ENCODE data around the gene IFITM5.

Gene IFITM5

GRCh38 chr11:283405-284104 lies 15.8 kb downstream of the IFITM5 start:
- no peak for DNase-seq (ENCODE audit: low spot score)

- no peak for DNase-seq (ENCODE audit: low spot score)
Observed at GRCh38 chr11:282630-283360, 16.5 kb downstream of the IFITM5 start.

GRCh38 chr11:282171-282570 lies 17.2 kb downstream of the IFITM5 start:
- DNase-seq (ENCODE audit: low spot score), result no peak

DNA sequence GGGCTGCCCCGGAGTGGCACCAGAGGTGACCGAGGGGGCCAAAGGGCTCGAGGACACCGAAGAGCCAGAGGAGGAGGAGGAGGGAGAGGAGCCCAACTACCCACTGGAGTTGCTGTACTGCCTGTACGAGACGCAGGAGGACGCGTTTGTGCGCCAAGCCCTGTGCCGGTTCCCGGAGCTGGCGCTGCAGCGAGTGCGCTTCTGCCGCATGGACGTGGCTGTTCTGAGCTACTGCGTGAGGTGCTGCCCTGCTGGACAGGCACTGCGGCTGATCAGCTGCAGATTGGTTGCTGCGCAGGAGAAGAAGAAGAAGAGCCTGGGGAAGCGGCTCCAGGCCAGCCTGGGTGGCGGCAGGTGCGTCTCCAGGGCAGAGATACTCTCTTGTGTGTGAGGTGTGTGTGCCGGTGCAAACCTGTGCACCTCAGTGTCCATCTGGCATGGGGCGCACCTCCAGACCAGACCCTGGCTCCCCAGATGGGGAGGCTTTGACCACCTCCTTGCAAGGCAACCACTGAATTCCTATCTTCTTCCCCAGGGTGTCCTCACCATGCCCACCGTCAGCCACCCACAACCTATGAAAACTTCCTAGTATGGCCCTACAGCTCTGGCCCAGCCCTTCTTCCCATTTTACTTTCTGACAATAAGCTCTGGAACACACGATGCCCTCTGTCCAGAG lies 17.7 kb downstream of the IFITM5 start:
- no peak for DNase-seq (ENCODE audit: low spot score)

GRCh38 chr11:280706-281485 lies 18.4 kb downstream of the IFITM5 start:
- no peak for DNase-seq (ENCODE audit: low spot score)

- DNase-seq (ENCODE audit: low spot score), result no peak
Observed at GRCh38 chr11:279966-280705, 19.2 kb downstream of the IFITM5 start.

GRCh38 chr11:279040-279965 lies 20.0 kb downstream of the IFITM5 start:
- no peak for DNase-seq (ENCODE audit: low spot score)

- no peak for DNase-seq (ENCODE audit: low spot score)
Observed at GRCh38 chr11:278001-278951, 21.1 kb downstream of the IFITM5 start, which contains the start of gene NLRP6. TSS of gene NLRP6 (plus strand) at chr11:278407. CDS start at chr11:278570, 163 bp downstream.

DNA sequence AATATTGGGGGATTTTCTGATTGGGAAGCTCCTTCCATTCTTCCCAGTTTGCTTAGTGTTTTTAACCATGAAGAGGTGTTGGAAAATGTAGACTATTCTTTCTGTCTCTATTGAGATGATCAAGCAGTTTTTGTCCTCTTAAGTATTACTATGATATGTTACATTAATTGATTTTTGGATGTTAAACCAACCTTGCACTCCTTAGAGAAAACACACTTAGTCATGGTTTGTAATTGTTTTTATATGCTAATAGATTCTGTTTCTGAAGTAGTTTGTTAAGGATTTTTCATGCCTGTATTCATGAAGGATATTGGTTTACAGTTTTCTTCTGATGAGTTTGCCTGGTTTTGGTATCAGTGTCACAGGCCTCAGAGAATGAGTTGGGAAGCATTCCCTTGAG lies 23.1 kb downstream of the IFITM5 start:
- DNase-seq (ENCODE audit: low spot score), result no peak

DNA sequence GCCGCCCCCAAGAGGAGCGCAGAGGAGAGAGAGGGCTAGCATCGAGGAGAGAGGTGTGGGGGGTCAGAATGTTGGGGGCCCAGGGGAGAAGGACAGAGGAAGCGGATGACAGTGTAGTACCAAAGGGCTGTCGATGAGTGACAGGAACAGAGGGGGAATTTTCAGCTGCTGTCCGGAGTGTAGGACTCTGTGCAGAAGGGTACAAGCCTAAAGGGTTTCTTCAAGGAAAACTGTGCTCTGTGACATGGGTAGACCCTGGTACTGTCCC lies 26.5 kb downstream of the IFITM5 start:
- no peak for DNase-seq (ENCODE audit: low spot score)

- no peak for DNase-seq (ENCODE audit: low spot score)
Observed at GRCh38 chr11:272195-272930, 27.0 kb downstream of the IFITM5 start.

DNA sequence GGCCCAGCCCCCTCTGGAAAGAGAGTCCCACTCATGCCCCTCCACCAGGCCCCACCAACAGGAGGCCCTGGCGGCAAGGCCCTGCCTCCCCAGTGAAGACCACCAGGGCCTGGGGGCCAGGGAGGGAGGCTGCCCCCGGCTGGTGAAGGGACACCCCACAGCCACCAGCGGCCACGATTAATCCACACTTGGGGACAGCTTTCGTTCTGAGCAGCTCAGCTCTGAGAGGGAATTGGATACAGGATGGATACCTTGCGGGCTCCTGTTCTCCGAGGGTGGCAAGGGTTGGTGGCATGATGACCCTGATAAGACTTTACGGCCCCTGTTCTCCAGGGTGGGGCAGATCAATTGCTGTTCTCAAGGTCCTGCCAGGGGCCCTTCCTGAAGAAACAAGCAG lies 28.0 kb downstream of the IFITM5 start:
- no peak for DNase-seq (ENCODE audit: low spot score)

GRCh38 chr11:270451-271318 lies 28.6 kb downstream of the IFITM5 start:
- DNase-seq (ENCODE audit: low spot score), result no peak

DNA sequence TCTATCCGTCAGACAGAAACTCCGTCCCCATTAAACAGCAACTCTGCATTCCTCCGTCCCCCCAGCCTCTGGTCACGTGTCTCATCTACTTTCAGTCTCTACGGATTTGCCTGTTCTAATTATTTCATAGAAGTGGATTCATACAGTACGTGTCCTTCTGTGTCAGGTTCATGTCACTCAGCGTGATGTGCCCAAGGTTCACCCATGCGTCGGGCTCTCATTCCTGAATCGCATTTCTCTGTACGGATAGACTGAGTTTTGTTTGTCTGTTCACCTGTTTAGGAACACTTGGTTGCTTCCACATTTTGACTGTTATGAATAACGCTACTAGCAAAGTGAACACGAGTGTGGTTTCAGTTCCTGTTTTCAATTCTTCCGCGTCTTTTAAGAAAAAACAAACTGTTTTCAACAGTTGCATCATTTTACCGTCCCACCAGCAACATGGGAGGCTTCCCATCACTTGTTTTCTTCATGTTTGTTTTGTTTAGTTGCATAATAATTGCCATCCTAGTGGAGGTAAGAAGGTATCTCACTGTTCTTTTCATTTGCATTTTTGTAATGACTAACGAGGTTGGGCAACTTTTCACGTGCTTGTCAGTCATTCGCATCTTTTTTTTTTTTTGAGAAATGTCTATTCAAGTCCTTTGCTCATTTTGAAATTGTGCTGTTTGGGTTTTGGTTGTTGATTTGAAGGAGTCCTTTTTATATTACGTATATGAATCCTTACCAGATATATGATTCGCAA lies 30.0 kb downstream of the IFITM5 start:
- peak; percentile 62 for DNase-seq (ENCODE audit: low spot score)

DNA sequence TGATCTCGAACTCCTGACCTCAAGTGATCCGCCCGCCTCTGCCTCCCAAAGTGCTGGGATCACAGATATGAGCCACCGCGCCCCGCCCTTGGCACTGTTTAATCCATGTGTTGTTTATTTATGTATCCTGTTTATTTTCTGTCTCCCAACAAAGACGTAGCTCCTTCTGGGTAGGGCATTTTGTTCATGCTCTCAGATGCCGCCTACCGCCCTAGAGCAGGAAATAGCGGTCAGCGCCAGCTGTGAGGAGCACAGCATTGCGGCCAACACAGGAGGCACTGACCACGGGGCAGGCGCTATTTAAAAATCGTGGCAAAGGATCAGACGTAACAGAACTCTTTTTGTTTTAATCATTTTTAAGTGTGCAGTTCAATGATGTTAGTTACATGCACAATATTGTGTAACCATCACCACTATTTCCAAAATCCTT lies 30.6 kb downstream of the IFITM5 start:
- DNase-seq (ENCODE audit: low spot score), result peak; percentile 80

GRCh38 chr11:267491-267994 lies 31.8 kb downstream of the IFITM5 start:
- DNase-seq (ENCODE audit: low spot score), result peak; percentile 68

Data from hematopoietic multipotent progenitor cell treated with erythropoietin and hydrocortisone succinate and interleukin-3 and kit ligand, for 17 days (in vitro differentiated cells).